Tibial nerve (tissue), 4 donors: ENCODE measurements around the gene CYB561D1. TPM values are rescaled to one million over a fixed set of nuclear protein-coding genes. Genes with fewer than 3 reads are reported as not detected.

ENCODE experiments used
- DNase-seq, 2 donors: peaks; one replicate each; pipeline ENCODE4 v3.0.0-alpha.2; 2019; ENCODE audit warnings: low spot score in 2 of 2
- H3K27ac ChIP-seq, 4 donors: fragments of 200-600 bp; sonication (generic) in 3 of 4; one replicate each; pipeline ENCODE4 v1.5.1; 2017 to 2019; ENCODE audit warnings: mild to moderate bottlenecking in 1 of 4
- H3K27me3 ChIP-seq, 2 donors: fragments of 200-600 bp; sonication (generic) in 1 of 2; one replicate each; pipeline versions ENCODE4 v1.5.1 to v1.6.0; 2017 to 2019
- H3K36me3 ChIP-seq, 3 donors: fragments of 200-600 bp; sonication (generic); one replicate each; pipeline ENCODE4 v1.5.1; 2018 to 2019
- H3K4me1 ChIP-seq, 4 donors: fragments of 200-600 bp; sonication (generic) in 3 of 4; one replicate each; pipeline ENCODE4 v1.5.1; 2017 to 2019
- H3K4me3 ChIP-seq, 4 donors: fragments of 200-600 bp; sonication (generic) in 3 of 4; one replicate each; pipeline ENCODE4 v1.5.1; 2017 to 2019; ENCODE audit warnings: mild to moderate bottlenecking in 1 of 4, moderate library complexity in 1 of 4
- H3K9me3 ChIP-seq, 4 donors: fragments of 200-600 bp; sonication (generic) in 3 of 4; one replicate each; pipeline ENCODE4 v1.5.1; 2017 to 2019
- EP300 ChIP-seq, 2 donors: sonication (generic); formaldehyde crosslinking; IDR thresholded peaks; one replicate each; pipeline ENCODE4 v1.6.1; 2017; ENCODE audit warnings: antibody characterized with exemption in 2 of 2, mild to moderate bottlenecking in 1 of 2
- POLR2A ChIP-seq, 2 donors: fragments of 450-650 bp; IDR thresholded peaks; one replicate each; pipeline ENCODE4 v1.6.1; 2017; ENCODE audit warnings: antibody characterized with exemption in 2 of 2, mild to moderate bottlenecking in 2 of 2, moderate library complexity in 2 of 2
- WGBS, 2 donors: methylation state at CpG; one replicate each; pipeline ENCODE4 v1.1.5; 2018; 5-methylcytosine and 5-hydroxymethylcytosine counted together
- total RNA-seq, 4 donors: library from RNA; depleted of rRNA; stranded (reverse); fragments of >200 nt; gene quantifications; one replicate each; pipeline ENCODE4 v1.1.0, GENCODE V29; 2016
- TF ChIP-seq, protein P1 (sequence below), 5 experiments: fragments of 200-600 bp in 3 of 5; fragments of 450-650 bp in 2 of 5; sonication (generic) in 3 of 5; IDR thresholded peaks; one replicate each; pipeline ENCODE4 v1.5.1; 2016 to 2019; ENCODE audit warnings: antibody characterized with exemption in 5 of 5, mild to moderate bottlenecking in 3 of 5, moderate library complexity in 2 of 5

The CYB561D1 gene
- total RNA-seq, 4 donors from 2014 or later, result 4.4 to 8.4 (median 5.6) TPM

DNA sequence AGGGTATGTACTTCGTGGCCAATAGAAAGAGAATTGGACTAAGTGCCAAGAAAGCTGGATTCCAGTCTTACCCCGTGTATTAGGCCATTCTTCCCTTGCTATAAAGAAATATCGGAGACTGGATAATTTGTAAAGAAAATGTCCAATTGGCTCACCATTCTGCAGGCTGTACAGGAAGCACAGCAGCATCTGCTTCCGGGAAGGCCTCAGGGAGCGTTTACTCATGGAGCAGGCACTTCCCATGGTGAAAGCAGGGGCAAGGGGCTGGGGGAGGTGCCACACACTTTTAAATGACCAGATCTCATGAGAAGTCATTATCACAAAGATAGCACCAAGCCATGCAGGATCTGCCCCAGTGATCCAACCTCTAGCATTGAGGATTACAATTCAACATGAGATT lies 23.4 kb downstream of the CYB561D1 start:
- Histone ChIP-seq H3K27me3 (peaks cover 0 to 2% of the 10 kb centered on the region in 2 donors), H3K9me3 (no peaks in the 10 kb centered on the region), H3K4me3 (no peak overlapping the region), H3K27ac (no peak overlapping the region), H3K36me3 (no peaks in the 10 kb centered on the region), H3K4me1 (peaks cover 0 to 10% (median 2%) of the 10 kb centered on the region in 4 donors)
- WGBS, 2 donors, result 73 to 77% methylated on average over 5 of the region's 5 CpGs
- no peak for DNase-seq
- no peak for TF ChIP-seq EP300 (IDR thresholded peaks at IDR 0.05)
- TF ChIP-seq, protein P1, sequence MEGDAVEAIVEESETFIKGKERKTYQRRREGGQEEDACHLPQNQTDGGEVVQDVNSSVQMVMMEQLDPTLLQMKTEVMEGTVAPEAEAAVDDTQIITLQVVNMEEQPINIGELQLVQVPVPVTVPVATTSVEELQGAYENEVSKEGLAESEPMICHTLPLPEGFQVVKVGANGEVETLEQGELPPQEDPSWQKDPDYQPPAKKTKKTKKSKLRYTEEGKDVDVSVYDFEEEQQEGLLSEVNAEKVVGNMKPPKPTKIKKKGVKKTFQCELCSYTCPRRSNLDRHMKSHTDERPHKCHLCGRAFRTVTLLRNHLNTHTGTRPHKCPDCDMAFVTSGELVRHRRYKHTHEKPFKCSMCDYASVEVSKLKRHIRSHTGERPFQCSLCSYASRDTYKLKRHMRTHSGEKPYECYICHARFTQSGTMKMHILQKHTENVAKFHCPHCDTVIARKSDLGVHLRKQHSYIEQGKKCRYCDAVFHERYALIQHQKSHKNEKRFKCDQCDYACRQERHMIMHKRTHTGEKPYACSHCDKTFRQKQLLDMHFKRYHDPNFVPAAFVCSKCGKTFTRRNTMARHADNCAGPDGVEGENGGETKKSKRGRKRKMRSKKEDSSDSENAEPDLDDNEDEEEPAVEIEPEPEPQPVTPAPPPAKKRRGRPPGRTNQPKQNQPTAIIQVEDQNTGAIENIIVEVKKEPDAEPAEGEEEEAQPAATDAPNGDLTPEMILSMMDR (IDR thresholded peaks at IDR 0.05), result no peak

DNA sequence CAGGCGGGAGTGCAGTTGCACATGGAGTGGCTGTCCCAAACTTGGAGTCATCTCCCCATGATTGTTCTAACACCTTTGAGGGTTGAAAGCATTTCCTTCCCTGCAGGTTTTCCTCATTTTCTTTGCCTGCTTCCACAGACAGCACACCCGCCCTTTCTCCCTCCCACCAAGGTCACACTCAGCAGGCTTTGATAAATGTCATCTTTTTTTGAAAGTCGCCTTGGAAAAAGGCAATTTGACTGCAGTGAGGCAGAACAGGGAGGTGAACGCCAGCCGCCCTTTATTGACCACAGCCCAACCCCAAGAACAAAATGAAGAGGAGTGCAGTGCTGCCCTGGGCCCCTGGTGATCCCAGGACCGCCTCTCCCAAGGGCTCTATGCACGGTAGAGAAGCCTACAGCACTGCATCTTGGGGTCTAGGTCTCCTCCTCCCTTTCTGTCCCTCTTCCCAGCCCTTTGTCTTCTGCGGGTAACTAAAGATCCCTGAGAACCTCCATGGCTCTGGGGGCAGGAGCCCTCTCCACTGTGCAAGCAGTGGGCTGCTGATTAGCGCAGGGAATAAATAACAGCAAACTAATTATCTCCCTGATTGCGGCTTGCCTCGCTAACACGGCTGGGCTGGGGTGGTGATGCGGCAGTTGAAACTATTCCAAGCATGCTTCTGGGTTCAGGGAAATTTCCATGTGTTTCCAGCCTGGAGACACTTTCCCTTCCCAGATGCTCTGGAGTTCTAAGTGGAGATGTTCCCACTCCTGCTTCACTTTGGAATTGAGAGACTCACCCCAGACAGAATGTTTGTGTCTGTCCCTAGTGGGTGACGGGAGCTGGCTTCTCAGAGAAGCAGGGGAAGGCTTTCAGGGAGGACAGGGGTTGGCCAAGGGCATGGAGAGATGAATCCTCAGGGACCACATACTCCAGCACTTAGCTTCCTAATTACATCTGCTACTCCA lies 27.4 kb downstream of the CYB561D1 start:
- H3K4me1 ChIP-seq, result peaks cover 0 to 10% (median 2%) of the 10 kb centered on the region in 4 donors
- H3K27ac ChIP-seq, result no peak overlapping the region
- TF ChIP-seq, protein P1 (IDR thresholded peaks at IDR 0.05), result no peak
- TF ChIP-seq POLR2A (IDR thresholded peaks at IDR 0.05), result no peak
- no peak for TF ChIP-seq EP300 (IDR thresholded peaks at IDR 0.05)
- no peaks in the 10 kb centered on the region for H3K36me3 ChIP-seq
- DNase-seq, result no peak
- no peaks in the 10 kb centered on the region for H3K9me3 ChIP-seq
- no peak overlapping the region for H3K4me3 ChIP-seq
- H3K27me3 ChIP-seq, result peaks cover 0 to 2% of the 10 kb centered on the region in 2 donors
- WGBS, 2 donors, result 51 to 59% methylated on average over 14 of the region's 14 CpGs

DNA sequence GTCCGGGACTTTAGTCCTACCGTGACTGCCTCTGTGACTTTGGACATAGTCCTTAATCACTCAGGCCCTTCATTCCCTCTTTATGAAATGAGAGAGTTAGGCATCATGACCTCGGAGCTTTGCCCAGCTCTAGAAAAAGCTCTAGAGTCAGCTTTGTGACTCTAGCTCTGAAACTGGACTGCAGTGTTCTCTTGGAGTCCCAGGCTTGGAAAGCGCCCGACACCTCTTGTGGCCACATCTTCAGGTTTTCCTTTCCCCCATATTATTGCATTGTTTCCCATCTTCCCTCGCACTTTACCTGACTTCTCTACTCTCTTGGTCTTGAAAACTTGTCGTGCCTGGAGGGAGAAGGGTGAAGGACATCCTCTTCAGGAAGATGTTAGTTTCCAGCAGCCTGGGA lies 28.1 kb downstream of the CYB561D1 start:
- no peak for DNase-seq
- H3K4me3 ChIP-seq, result no peak overlapping the region
- H3K27ac ChIP-seq, result no peak overlapping the region
- WGBS, 2 donors, result 79 to 86% methylated on average over 7 of the region's 7 CpGs
- H3K27me3 ChIP-seq, result peaks cover 0 to 2% of the 10 kb centered on the region in 2 donors
- TF ChIP-seq, protein P1 (IDR thresholded peaks at IDR 0.05), result no peak
- TF ChIP-seq POLR2A (IDR thresholded peaks at IDR 0.05) (no peak), EP300 (IDR thresholded peaks at IDR 0.05) (no peak)
- peaks cover 0 to 10% (median 2%) of the 10 kb centered on the region in 4 donors for H3K4me1 ChIP-seq
- H3K9me3 ChIP-seq, result no peaks in the 10 kb centered on the region
- H3K36me3 ChIP-seq, result no peaks in the 10 kb centered on the region

DNA sequence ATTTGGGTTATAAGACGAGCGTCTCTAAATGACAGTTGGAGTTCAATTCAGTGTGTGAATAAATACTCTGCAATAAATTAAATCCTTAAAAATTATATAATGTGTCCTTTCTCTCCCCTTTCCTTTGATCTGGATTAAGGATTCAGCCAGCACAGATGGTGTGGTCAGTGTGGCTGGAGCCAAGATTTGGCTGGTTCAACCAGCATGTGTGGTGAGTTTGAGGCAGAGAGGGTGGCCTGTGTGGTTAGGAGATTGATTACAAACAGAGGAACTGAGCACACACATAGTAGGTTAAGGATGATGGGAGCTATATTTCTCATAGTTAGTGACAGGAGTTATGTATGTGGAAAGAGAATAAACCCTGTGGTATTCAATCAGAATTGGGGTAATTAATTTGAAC lies 29.8 kb downstream of the CYB561D1 start:
- Histone ChIP-seq H3K4me1 (peaks cover 0 to 10% (median 2%) of the 10 kb centered on the region in 4 donors), H3K27ac (no peak overlapping the region), H3K4me3 (no peak overlapping the region), H3K27me3 (peaks cover 0 to 2% of the 10 kb centered on the region in 2 donors), H3K36me3 (no peaks in the 10 kb centered on the region), H3K9me3 (no peaks in the 10 kb centered on the region)
- WGBS, 2 donors, result 77 to 79% methylated on average over 2 of the region's 2 CpGs
- TF ChIP-seq, protein P1 (IDR thresholded peaks at IDR 0.05), result no peak
- TF ChIP-seq POLR2A (IDR thresholded peaks at IDR 0.05) (no peak), EP300 (IDR thresholded peaks at IDR 0.05) (no peak)
- DNase-seq, result no peak

DNA sequence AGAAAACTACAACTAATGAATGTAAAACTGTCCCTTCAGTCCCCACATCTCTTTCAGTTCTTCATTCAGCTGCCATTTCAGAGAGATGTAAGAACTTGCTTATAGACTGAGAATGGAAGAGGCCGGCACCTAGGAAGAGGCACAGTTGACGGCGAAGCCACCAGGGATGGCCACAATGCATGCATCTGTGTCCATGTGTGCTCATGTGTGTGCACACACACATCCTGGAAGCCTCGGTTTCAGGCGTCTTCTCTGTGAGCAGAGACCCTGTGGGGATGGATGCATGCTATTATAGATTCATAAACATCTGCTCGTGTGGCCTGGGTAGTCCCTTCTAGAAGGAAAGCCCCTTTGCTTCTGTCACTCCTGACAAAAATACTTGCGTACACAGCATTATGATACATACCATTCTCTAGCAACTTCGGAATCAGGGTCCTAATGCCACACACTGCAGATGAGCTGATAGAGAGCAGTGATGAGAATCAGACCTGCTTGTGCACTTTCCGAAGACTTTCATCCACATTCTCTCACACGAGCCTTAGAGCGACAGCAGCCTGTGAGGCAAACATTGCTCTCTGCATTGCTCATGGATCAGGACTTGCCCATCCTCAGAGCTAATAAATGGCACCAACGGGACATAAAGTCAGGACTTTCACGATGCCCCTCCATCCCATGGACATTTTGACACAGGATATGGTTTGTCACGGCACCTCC lies 33.4 kb downstream of the CYB561D1 start:
- 74 to 75% methylated on average over 14 of the region's 14 CpGs for WGBS, 2 donors
- TF ChIP-seq EP300 (IDR thresholded peaks at IDR 0.05), result no peak
- TF ChIP-seq, protein P1 (IDR thresholded peaks at IDR 0.05), result no peak
- TF ChIP-seq POLR2A (IDR thresholded peaks at IDR 0.05), result no peak
- DNase-seq, result no peak
- Histone ChIP-seq H3K4me3 (no peak overlapping the region), H3K4me1 (peaks cover 0 to 33% (median 10%) of the 10 kb centered on the region in 4 donors), H3K27ac (no peak overlapping the region), H3K36me3 (no peaks in the 10 kb centered on the region), H3K27me3 (no peaks in the 10 kb centered on the region), H3K9me3 (no peaks in the 10 kb centered on the region)
